NCI-H2196 (cell line): Measurements from ENCODE around the gene INS.
"Not testable (repeated sequence)": the region's sequence is repeated elsewhere in the genome, so short reads cannot be mapped to it uniquely, and the experiment has no call there.

Experiments
- DNase-seq: peaks from one replicate; lab custom pipeline; 2025; ENCODE audit not compliant: unreplicated experiment; lab: John Stamatoyannopoulos, UW

Gene INS

GRCh38 chr11:2182692-2183474 is 21.9 kb upstream of the INS start:
- DNase-seq: no peak

- no peak for DNase-seq
Observed at GRCh38 chr11:2182075-2182474, 21.1 kb upstream of the INS start.

- no peak for DNase-seq
Observed at GRCh38 chr11:2180789-2181370, 19.9 kb upstream of the INS start.

- DNase-seq: no peak
Observed at GRCh38 chr11:2180347-2180746, 19.3 kb upstream of the INS start.

- DNase-seq: no peak
Observed at GRCh38 chr11:2179516-2179915, 18.5 kb upstream of the INS start.

- no peak for DNase-seq
Observed at GRCh38 chr11:2178906-2179494, 18.0 kb upstream of the INS start.

- not testable (repeated sequence) for DNase-seq
Observed at GRCh38 chr11:2178055-2178773, 17.2 kb upstream of the INS start.

- no peak for DNase-seq
Observed at GRCh38 chr11:2177076-2177475, 16.1 kb upstream of the INS start.

- DNase-seq: no peak
Observed at GRCh38 chr11:2176389-2176900, 15.4 kb upstream of the INS start.

- DNase-seq: no peak
Observed at GRCh38 chr11:2175659-2176058, 14.7 kb upstream of the INS start.

- no peak for DNase-seq
Observed at GRCh38 chr11:2174361-2174760, 13.4 kb upstream of the INS start.

- DNase-seq: no peak
Observed at GRCh38 chr11:2173761-2174160, 12.8 kb upstream of the INS start.

GRCh38 chr11:2173150-2173693 is 12.2 kb upstream of the INS start:
- DNase-seq: no peak

- no peak for DNase-seq
Observed at GRCh38 chr11:2172676-2173075, 11.7 kb upstream of the INS start.

GRCh38 chr11:2171591-2172003 is 10.6 kb upstream of the INS start, which contains the start of gene TH:
Gene TH, minus strand, starts transcription at chr11:2171815. Its CDS starts 29 bp downstream, at chr11:2171786.
- no peak for DNase-seq

GRCh38 chr11:2169626-2170570 is 8.9 kb upstream of the INS start:
- DNase-seq: no peak

GRCh38 chr11:2169005-2169378 is 8.0 kb upstream of the INS start:
- DNase-seq: no peak

- DNase-seq: no peak
Observed at GRCh38 chr11:2168286-2169004, 7.4 kb upstream of the INS start.
